HG03139 (cell line): ENCODE results near the gene CRACR2B.
A peak's percentile ranks its signal among the peaks of the same experiment; 100 is the strongest.

Experiments used
- ATAC-seq: cut with Tn5 transposase; IDR thresholded peaks from one replicate; pipeline ENCODE4 v1.9.1; 2021; ENCODE audit not compliant: unreplicated experiment

The CRACR2B gene

GRCh38 chr11:810040-810567, 17.6 kb upstream of the CRACR2B start:
- no peak for ATAC-seq

DNA sequence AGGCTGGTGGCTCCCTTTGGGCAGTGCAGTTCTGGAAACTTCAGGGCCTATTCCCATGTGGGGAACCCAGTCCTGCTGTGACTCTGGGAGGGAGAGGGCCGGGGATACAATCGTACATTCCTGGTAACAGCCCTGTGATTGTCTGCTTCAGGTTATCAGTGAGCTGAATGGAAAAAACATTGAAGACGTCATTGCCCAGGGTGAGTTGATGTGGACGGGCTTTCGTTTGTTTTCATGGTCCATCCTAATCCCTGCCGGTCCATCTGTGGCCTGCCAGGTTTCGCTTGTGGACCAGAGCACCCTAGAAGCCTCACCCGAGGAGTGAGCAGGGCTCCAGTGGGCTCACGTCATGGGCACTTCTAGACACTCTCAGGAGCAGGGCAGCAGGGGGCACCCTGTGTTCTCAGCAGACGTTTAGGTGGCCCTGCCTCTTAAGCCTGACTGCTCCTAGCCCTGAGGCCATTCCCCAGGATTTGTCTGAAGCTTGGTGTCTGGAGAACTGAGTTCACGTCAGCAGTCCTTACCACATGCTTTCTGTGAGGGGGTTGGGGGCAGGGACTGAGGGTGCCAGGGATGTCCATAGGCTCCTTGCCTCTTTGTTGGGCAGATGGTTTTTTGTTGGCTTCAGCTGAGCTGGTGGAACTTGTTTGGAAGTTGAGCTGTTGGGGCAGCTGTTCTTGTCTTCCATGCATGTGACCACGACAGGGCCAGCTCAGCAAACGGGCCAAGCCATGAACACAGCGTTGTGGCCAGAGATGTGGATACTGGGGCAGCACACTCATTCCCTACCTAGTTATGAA, 16.1 kb upstream of the CRACR2B start:
- ATAC-seq = no peak

DNA sequence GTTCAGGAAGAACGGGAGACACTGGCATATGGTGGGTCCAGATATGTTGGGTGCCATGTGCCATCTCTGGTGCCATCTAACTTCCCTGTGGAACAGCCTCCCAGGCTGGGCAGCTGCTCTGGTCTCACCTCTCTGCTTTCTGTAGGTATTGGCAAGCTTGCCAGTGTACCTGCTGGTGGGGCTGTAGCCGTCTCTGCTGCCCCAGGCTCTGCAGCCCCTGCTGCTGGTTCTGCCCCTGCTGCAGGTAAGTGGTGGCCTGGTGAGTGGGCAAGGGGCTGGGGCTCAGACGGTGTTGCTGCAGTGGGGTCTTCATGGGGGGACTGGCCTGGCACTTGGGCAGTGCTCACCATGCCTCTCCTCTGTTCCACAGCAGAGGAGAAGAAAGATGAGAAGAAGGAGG, 15.3 kb upstream of the CRACR2B start:
- no peak for ATAC-seq

DNA sequence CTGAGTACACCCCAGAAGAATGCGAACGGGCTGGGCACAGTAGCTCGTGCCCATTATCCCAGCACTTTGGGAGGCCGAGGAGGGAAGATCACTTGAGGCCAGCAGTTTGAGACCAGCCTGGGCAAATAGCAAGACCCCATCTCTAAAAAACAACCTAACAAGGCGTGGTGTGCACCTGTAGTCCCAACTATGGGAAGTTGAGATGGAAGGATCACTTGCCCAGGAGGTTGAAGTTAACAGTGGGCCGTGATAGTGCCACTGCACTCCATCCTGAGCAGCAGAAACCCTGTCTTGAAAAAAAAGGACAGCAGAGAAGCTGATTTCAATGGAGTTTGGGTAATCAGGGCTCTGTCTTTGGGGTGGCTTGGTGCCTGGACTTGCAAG, 14.7 kb upstream of the CRACR2B start:
- ATAC-seq = no peak

- no peak for ATAC-seq
Observed at GRCh38 chr11:813456-814096, 14.1 kb upstream of the CRACR2B start.

- no peak for ATAC-seq
Observed at GRCh38 chr11:815675-816432, 11.9 kb upstream of the CRACR2B start.

DNA sequence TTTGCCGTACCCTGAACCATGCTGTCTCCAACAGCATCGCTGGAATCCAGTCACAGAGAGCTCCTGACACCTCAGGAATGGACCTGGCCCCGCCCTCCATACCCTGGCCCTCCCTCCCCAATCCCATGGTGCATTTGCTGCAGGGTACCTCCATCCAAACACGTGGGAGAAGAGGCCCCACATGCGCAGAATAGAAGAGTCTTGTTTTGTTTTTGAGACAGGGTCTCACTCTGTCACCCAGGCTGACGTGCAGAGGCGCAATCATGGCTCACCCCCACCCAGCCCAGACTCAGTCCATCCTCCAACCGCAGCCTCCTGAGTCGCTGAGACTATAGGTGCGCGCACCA, 11.3 kb upstream of the CRACR2B start:
- ATAC-seq = no peak

DNA sequence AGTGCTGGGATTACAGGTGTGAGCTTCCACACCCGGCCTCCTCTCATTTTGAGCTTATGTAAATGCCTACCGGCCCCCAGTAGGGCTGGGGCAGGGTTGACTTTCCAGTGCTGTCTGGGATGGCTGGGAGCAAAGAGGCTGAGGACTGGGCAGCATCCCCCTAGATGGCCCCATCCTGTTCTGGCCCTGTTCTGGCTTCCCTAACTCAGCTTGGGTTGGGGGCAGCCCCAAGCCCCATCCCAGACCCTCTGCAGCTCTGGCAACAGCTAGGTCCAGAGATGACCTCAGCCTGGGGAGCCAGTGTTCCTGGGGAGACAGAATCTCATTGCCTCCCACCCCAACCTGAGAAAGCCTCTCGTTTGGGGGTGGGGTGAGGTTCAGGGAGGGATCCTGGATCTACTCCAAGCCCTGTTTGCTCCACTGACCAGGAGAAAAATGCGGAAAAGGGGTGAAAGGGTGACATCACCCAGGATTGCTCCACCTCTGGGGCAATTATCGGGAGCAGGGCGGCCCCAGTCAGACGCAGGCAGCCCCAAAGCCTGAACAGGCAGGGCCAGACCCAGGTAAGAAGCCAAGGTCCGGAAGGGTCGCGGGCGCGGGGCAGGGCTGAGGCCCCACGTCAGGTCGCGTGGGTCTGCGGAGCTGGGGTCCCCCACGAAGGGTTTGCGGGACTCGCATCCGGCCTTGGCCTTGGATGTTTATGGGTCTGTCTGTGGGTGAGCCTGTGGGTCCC, 9.2 kb upstream of the CRACR2B start, which contains the start of gene PNPLA2:
Gene PNPLA2, plus strand, starts transcription at position 519 of the 733 bp plus-strand sequence. CDS start 805 bp downstream, outside the sequence.
- ATAC-seq = no peak

DNA sequence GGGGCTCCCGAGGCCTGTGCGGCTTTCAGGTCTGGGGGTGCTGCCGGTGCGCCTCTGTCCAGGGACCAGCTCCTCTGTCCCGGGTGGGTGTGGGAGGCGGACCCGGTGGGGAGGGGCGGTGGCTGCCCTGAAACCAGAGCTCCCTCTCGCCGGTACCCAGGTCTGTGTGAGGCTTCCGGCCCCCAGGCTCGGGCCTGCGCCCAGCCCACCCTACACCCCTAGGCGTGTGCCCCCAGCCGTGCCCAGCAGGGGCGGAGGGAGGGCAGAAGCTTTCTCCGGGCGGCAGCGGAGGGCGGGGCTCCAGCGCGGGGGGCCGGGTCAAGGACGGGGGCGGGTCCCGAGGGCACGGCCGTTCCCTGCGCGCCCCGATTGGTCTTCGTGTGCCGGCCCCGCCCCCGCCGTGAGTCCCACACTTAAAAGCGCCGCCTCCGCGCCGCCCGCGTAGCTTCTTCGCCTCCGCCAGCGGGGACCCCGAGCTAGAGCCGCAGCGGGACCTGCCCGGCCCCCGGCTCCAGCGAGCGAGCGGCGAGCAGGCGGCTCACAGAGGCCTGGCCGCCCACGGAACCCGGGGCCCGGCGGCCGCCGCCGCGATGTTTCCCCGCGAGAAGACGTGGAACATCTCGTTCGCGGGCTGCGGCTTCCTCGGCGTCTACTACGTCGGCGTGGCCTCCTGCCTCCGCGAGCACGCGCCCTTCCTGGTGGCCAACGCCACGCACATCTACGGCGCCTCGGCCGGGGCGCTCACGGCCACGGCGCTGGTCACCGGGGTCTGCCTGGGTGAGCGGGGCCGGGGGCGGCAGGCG, 8.4 kb upstream of the CRACR2B start:
- ATAC-seq = peak; percentile 66

DNA sequence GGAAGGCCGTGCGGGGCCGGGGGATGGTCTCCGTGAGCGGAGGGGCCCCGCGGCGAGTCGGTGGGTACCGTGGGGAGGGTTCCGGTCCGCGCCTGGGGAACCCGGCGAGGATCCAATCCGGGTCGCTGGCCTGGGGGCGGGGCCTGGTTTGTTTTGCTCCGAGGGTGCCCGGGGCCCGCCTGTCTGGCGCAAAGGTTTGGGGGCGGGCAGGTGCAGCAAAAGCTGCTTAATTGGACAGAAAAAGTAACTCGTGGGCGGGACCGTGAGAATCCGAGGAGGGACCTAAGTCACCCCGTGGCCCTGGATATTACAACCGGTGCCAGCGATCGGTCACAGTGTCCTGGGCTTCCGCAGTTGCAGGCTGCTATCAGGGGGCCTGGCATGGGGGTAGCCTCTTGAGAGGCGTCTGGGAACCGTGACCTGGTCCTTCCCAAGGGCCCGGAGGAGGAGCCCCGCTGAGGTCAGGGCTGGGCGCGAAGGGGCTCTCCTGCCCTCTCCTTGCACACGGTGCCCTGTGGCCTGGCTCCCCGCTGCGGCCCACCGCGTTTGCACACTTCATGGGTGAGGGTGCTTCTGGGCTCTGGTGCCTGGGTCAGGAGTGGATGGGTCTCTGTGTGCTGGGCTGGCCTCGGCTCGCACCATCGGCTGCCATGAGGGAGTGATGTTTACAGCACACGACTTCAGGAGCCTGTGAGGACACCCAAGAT, 7.6 kb upstream of the CRACR2B start:
- ATAC-seq = peak; percentile 37

DNA sequence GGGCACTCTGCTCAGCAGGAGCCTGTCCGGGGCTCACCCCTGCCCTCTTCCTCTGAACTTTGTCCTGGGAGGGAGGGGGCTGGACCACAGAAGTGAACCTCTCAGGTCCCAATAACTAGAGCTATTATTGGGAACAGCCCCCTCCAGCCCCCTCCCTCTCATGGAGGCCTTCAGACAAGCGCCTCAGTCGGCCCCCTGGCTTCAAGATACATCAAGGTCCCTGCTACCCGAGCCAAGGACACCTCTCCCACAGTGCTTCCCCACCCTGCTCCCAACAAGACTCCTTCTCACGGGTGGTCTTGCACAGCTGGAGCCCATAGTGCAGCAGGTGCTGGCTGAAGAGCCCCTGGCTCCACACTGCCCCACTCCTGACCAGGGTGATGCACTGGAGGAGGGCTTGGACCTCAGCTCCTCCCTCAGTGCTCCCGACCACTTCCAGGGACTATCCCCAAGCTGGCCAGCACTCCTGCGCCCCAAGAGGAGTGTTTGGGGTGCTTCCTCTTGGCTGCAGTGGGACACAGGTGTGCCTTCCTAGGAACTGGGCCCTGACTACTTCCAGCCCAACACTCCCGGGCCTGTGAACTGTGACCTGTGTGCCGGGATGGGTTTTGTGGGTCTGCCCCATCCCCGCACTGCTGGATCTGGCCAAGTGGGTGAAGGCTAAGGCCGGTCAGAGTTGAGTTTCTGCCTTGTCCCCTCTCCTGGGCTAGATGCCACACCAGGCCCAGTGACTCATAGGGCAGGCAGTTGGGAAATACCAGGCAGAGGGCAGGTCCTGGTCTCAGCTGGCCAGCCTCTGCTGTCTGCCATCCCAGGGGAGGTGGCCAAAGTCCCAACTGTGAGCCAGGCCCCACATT, 6.8 kb upstream of the CRACR2B start:
- no peak for ATAC-seq

DNA sequence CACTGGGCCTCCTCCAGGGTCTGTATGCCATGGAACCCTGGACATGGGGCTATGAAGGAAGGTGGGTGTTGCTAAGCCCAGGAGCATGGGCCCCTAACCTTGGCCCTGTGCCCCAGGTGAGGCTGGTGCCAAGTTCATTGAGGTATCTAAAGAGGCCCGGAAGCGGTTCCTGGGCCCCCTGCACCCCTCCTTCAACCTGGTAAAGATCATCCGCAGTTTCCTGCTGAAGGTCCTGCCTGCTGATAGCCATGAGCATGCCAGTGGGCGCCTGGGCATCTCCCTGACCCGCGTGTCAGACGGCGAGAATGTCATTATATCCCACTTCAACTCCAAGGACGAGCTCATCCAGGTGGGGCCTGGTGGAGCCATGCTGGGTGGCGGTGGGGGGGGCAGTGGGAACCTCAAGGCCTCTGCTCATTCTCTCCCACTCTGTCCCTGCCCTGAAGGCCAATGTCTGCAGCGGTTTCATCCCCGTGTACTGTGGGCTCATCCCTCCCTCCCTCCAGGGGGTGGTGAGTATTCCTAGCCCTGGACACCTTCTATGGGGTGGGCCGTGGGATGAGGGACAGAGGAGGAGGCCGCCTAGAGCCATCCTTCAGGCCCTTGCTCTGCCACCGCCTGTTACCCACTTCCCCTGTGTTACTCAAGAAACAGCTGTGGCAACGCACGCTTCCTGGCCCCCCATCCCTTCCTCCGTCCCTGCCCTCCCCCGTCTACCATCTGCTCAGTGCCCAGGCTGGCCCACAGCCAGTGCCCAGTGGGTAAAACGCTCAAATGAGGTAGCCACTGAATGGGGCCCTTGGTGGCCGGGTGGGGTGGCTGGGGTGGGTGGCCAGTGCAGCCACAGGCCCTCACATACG, 6.0 kb upstream of the CRACR2B start:
- no peak for ATAC-seq

DNA sequence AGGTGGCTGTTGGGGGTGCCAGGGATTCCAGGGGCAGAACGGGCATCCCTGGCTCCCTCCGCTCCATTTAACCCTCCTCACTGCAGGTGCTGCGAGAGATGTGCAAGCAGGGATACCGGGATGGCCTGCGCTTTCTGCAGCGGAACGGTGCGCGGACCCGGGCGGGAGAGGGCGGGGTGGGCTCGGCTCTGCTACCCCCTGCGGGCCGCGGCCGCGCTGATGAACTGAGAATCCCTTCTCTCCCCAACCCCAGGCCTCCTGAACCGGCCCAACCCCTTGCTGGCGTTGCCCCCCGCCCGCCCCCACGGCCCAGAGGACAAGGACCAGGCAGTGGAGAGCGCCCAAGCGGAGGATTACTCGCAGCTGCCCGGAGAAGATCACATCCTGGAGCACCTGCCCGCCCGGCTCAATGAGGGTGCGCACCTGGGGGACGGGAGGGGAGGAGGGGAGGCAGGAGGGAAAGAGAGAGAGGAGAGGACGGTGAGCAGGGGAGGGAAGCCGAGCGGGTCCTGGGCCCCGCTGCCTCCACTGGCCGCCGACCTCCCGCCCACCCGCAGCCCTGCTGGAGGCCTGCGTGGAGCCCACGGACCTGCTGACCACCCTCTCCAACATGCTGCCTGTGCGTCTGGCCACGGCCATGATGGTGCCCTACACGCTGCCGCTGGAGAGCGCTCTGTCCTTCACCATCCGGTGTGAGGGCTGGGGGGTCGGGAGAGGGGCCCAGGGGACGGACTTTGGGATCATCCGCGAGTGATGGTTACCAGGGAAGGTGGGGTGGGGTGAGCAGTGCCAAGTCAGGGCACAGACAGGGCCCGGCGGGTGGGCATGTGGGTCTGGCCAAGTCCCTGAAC, 4.1 kb upstream of the CRACR2B start:
- ATAC-seq = no peak

DNA sequence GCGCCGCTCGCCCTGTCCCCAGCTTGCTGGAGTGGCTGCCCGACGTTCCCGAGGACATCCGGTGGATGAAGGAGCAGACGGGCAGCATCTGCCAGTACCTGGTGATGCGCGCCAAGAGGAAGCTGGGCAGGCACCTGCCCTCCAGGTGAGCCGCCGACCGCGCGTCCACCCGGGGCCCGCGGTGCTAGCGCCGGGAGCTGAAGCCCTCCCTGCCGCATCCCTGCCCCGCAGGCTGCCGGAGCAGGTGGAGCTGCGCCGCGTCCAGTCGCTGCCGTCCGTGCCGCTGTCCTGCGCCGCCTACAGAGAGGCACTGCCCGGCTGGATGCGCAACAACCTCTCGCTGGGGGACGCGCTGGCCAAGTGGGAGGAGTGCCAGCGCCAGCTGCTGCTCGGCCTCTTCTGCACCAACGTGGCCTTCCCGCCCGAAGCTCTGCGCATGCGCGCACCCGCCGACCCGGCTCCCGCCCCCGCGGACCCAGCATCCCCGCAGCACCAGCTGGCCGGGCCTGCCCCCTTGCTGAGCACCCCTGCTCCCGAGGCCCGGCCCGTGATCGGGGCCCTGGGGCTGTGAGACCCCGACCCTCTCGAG, 3.3 kb upstream of the CRACR2B start:
- no peak for ATAC-seq

GRCh38 chr11:824942-825341, 2.8 kb upstream of the CRACR2B start:
- no peak for ATAC-seq
